Right atrium auricular region (tissue), 2 donors: ENCODE results near the gene REPS2. TPM values are rescaled to one million over a fixed set of nuclear protein-coding genes. Genes with fewer than 3 reads are reported as not detected.

Experiments
- DNase-seq: peaks from one replicate; pipeline ENCODE4 v3.0.0-alpha.2; 2019; ENCODE audit warnings: low spot score
- H3K27ac ChIP-seq, 2 donors: fragments of 200-600 bp; sonication (generic); 1 replicate in 1 of 2; 2 replicates in 1 of 2; pipeline ENCODE4 v1.5.1; 2016 to 2019
- H3K27me3 ChIP-seq, 2 donors: fragments of 200-600 bp; sonication (generic); one replicate each; pipeline versions ENCODE4 v1.5.1 to v1.6.0; 2017 to 2019
- H3K36me3 ChIP-seq: fragments of 200-600 bp; sonication (generic); one replicate; pipeline ENCODE4 v1.5.1; 2016
- H3K4me1 ChIP-seq, 2 donors: fragments of 200-600 bp; sonication (generic); one replicate each; pipeline versions ENCODE4 v1.5.1 to v1.6.0; 2017 to 2019
- H3K4me3 ChIP-seq, 2 donors: fragments of 200-600 bp; sonication (generic); 1 replicate in 1 of 2; 2 replicates in 1 of 2; pipeline ENCODE4 v1.5.1; 2017 to 2019; ENCODE audit warnings: mild to moderate bottlenecking in 1 of 2, moderate library complexity in 1 of 2
- H3K9me3 ChIP-seq, 2 donors: fragments of 200-600 bp; sonication (generic); one replicate each; pipeline ENCODE4 v1.5.1; 2019
- CTCF ChIP-seq, 2 donors: fragments of 200-600 bp; sonication (generic); IDR thresholded peaks; one replicate each; pipeline ENCODE4 v1.5.1; 2019; ENCODE audit warnings: antibody characterized with exemption in 2 of 2
- total RNA-seq, 2 donors: library from RNA; depleted of rRNA; stranded (reverse); fragments of >200 nt; gene quantifications; one replicate each; pipeline ENCODE4 v1.1.0, GENCODE V29; 2016

The REPS2 gene
- total RNA-seq, 2 donors from 2014 or later = 6.2 to 14.1 TPM

GRCh38 chrX:16924631-16925480 lies 21.6 kb upstream of the REPS2 start:
- Histone ChIP-seq H3K9me3 (peaks cover 3 to 15% of the 10 kb centered on the region in 2 donors), H3K27ac (no peak overlapping the region), H3K4me1 (no peaks in the 10 kb centered on the region), H3K36me3 (no peaks in the 10 kb centered on the region), H3K27me3 (no peaks in the 10 kb centered on the region), H3K4me3 (no peak overlapping the region)
- no peak for TF ChIP-seq CTCF (IDR thresholded peaks at IDR 0.05)
- DNase-seq = no peak

GRCh38 chrX:16930392-16930791 lies 16.1 kb upstream of the REPS2 start:
- Histone ChIP-seq H3K4me1 (no peaks in the 10 kb centered on the region), H3K27me3 (no peaks in the 10 kb centered on the region), H3K9me3 (peaks cover 0 to 3% of the 10 kb centered on the region in 2 donors), H3K27ac (no peak overlapping the region), H3K4me3 (no peak overlapping the region), H3K36me3 (no peaks in the 10 kb centered on the region)
- no peak for TF ChIP-seq CTCF (IDR thresholded peaks at IDR 0.05)
- DNase-seq = no peak

GRCh38 chrX:16931371-16931770 lies 15.1 kb upstream of the REPS2 start:
- no peak overlapping the region for H3K4me3 ChIP-seq
- no peak for DNase-seq
- H3K9me3 ChIP-seq = no peaks in the 10 kb centered on the region
- no peak for TF ChIP-seq CTCF (IDR thresholded peaks at IDR 0.05)
- no peak overlapping the region for H3K27ac ChIP-seq
- no peaks in the 10 kb centered on the region for H3K36me3 ChIP-seq
- H3K4me1 ChIP-seq = no peaks in the 10 kb centered on the region
- H3K27me3 ChIP-seq = no peaks in the 10 kb centered on the region

- H3K4me1 ChIP-seq = no peaks in the 10 kb centered on the region
- no peaks in the 10 kb centered on the region for H3K36me3 ChIP-seq
- H3K4me3 ChIP-seq = no peak overlapping the region
- no peak for TF ChIP-seq CTCF (IDR thresholded peaks at IDR 0.05)
- H3K9me3 ChIP-seq = no peaks in the 10 kb centered on the region
- no peak overlapping the region for H3K27ac ChIP-seq
- no peak for DNase-seq
- no peaks in the 10 kb centered on the region for H3K27me3 ChIP-seq
These were observed 14.4 kb upstream of the REPS2 start for GRCh38 chrX:16931855-16932575.

- Histone ChIP-seq H3K9me3 (peaks cover 0 to 5% of the 10 kb centered on the region in 2 donors), H3K36me3 (no peaks in the 10 kb centered on the region), H3K27ac (no peak overlapping the region), H3K4me3 (no peak overlapping the region), H3K4me1 (no peaks in the 10 kb centered on the region), H3K27me3 (no peaks in the 10 kb centered on the region)
- no peak for TF ChIP-seq CTCF (IDR thresholded peaks at IDR 0.05)
- DNase-seq = no peak
These were observed 12.3 kb upstream of the REPS2 start for GRCh38 chrX:16934185-16934584.
